Liver (tissue), 9 donors: ENCODE data around the gene ARHGAP6. TPM values are rescaled to one million over a fixed set of nuclear protein-coding genes. Genes with fewer than 3 reads are reported as not detected.

Source experiments
- DNase-seq: peaks from one replicate; pipeline ENCODE4 v3.0.0-alpha.2; 2017; ENCODE audit warnings: low spot score
- H3K27ac ChIP-seq, 2 donors: one replicate each; pipeline ENCODE4 v1.7.0; 2013; ENCODE audit warnings: inconsistent platforms in 2 of 2, low read length in 2 of 2, control low read depth in 1 of 2, low read depth in 1 of 2, mild to moderate bottlenecking in 1 of 2
- H3K27me3 ChIP-seq, 4 donors: one replicate each; pipeline versions ENCODE4 v1.6.1 to v1.7.0; 2013; ENCODE audit warnings: low read length in 3 of 4, inconsistent platforms in 1 of 4, mild to moderate bottlenecking in 1 of 4, moderate library complexity in 1 of 4; ENCODE audit not compliant: control insufficient read depth in 4 of 4, insufficient read depth in 4 of 4
- H3K36me3 ChIP-seq, 4 donors: one replicate each; pipeline versions ENCODE4 v1.6.1 to v1.7.0; 2013; ENCODE audit warnings: low read length in 3 of 4, mild to moderate bottlenecking in 3 of 4, low read depth in 1 of 4, moderate library complexity in 1 of 4; ENCODE audit not compliant: control insufficient read depth in 4 of 4, insufficient read depth in 3 of 4
- H3K4me1 ChIP-seq, 4 donors: one replicate each; pipeline versions ENCODE4 v1.6.1 to v1.7.0; 2013; ENCODE audit warnings: low read length in 3 of 4, mild to moderate bottlenecking in 3 of 4, moderate library complexity in 1 of 4; ENCODE audit not compliant: control insufficient read depth in 4 of 4, insufficient read depth in 4 of 4
- H3K4me3 ChIP-seq, 3 donors: one replicate each; pipeline versions ENCODE4 v1.6.1 to v1.7.0; 2013; ENCODE audit warnings: low read length in 3 of 3, control low read depth in 1 of 3, low read depth in 1 of 3, mild to moderate bottlenecking in 1 of 3
- H3K9ac ChIP-seq, 2 donors: one replicate each; pipeline ENCODE4 v1.7.0; 2013; ENCODE audit warnings: low read length in 2 of 2, mild to moderate bottlenecking in 2 of 2, moderate library complexity in 2 of 2, control low read depth in 1 of 2, low read depth in 1 of 2
- H3K9me3 ChIP-seq, 4 donors: one replicate each; pipeline versions ENCODE4 v1.6.1 to v1.7.0; 2013; ENCODE audit warnings: low read length in 3 of 4; ENCODE audit not compliant: control insufficient read depth in 4 of 4
- FOXA1 ChIP-seq: IDR thresholded peaks from 2 replicates; pipeline ENCODE4 v1.6.1; 2016; ENCODE audit warnings: antibody characterized with exemption
- GABPA ChIP-seq, 2 donors: IDR thresholded peaks in 1 of 2; conservative IDR thresholded peaks in 1 of 2; 2 replicates each; pipeline ENCODE4 v1.6.1; 2016; ENCODE audit warnings: antibody characterized with exemption in 2 of 2, mild to moderate bottlenecking in 1 of 2, moderate library complexity in 1 of 2
- HNF4A ChIP-seq, 2 donors: conservative IDR thresholded peaks; 2 replicates each; pipeline ENCODE4 v1.6.1; 2016; ENCODE audit warnings: antibody characterized with exemption in 2 of 2, mild to moderate bottlenecking in 2 of 2
- HNF4G ChIP-seq: IDR thresholded peaks from 2 replicates; pipeline ENCODE4 v1.6.1; 2016; ENCODE audit warnings: antibody characterized with exemption
- JUND ChIP-seq, 2 donors: IDR thresholded peaks; 2 replicates each; pipeline ENCODE4 v1.6.1; 2016; ENCODE audit warnings: antibody characterized with exemption in 2 of 2
- RAD21 ChIP-seq, 2 donors: IDR thresholded peaks; 2 replicates each; pipeline ENCODE4 v1.6.1; 2016; ENCODE audit warnings: antibody characterized with exemption in 2 of 2, mild to moderate bottlenecking in 2 of 2
- RXRA ChIP-seq, 2 donors: IDR thresholded peaks; 2 replicates each; pipeline ENCODE4 v1.6.1; 2017 to 2018; ENCODE audit warnings: antibody characterized with exemption in 2 of 2, mild to moderate bottlenecking in 1 of 2
- SP1 ChIP-seq: IDR thresholded peaks from 2 replicates; pipeline ENCODE4 v1.6.1; 2018; ENCODE audit warnings: antibody characterized with exemption, mild to moderate bottlenecking
- TAF1 ChIP-seq: conservative IDR thresholded peaks from 2 replicates; pipeline ENCODE4 v1.6.1; 2016; ENCODE audit warnings: antibody characterized with exemption, mild to moderate bottlenecking
- YY1 ChIP-seq: IDR thresholded peaks from 2 replicates; pipeline ENCODE4 v1.6.1; 2016; ENCODE audit warnings: antibody characterized with exemption, mild to moderate bottlenecking
- WGBS: extraction: QIAGEN DNeasy Blood & Tissue Kit; methylation state at CpG from one replicate; pipeline ENCODE4 v1.1.7; 2013; 5-methylcytosine and 5-hydroxymethylcytosine counted together
- polyA plus RNA-seq, 2 donors: library from polyadenylated mRNA; stranded (reverse) in 1 of 2; unstranded in 1 of 2; fragments of 200-250 nt in 1 of 2; fragments of >200 nt in 1 of 2; fragmentation: Nextera tagmentation in 1 of 2; extraction: Ambion mirVana in 1 of 2; gene quantifications; one replicate each; pipeline versions ENCODE4 v1.2.1 to v1.2.3, GENCODE V29; 2013 to 2015
- total RNA-seq, 2 donors: library from RNA; depleted of rRNA; stranded (reverse); fragments of >200 nt; gene quantifications; one replicate each; pipeline ENCODE4 v1.2.3, GENCODE V29; 2014
- TF ChIP-seq, protein P1 (sequence below): IDR thresholded peaks from 2 replicates; pipeline ENCODE4 v1.6.1; 2016; ENCODE audit warnings: antibody characterized with exemption
- TF ChIP-seq, protein P2 (sequence below): fragments of 150-350 bp; IDR thresholded peaks from 2 replicates; pipeline ENCODE4 v1.5.1; 2017; ENCODE audit warnings: improper control_type of control experiment, low read depth, low read length; ENCODE audit not compliant: missing input control
- TF ChIP-seq, protein P3 (sequence below): IDR thresholded peaks from 2 replicates; pipeline ENCODE4 v1.6.1; 2016; ENCODE audit warnings: antibody characterized with exemption
- TF ChIP-seq, protein P4 (sequence below): IDR thresholded peaks from 2 replicates; pipeline ENCODE4 v1.6.1; 2016; ENCODE audit warnings: antibody characterized with exemption, mild to moderate bottlenecking
- donor health status: healthy.
- donor health status: healthy.
- donor health status: healthy.
- donor health status: healthy.
- donor health status: healthy.

The ARHGAP6 gene
- total and polyA plus RNA-seq, 4 donors: 0.10 to 2.2 (median 0.65) TPM

DNA sequence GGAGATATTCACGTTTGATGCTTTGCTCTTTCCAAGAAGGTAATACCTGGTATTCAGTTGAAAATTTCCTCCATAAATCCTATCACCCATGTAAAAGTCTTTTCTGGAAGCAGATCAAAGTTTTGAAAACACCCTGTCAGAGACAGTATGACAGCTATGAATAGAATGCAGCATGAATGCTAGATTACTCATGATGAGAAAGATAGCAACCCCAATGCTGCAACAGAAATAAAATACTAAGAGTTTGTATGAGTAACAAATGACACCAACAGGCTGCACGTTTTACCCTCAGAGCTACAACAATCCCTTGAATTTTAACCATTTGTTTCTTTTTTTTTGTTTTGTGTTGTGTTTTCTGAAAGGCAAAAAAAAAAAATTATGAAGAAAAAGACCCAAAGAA is 108.6 kb downstream of the ARHGAP6 start:
- Histone ChIP-seq H3K27me3 (no peaks in the 10 kb centered on the region), H3K9ac (no peak overlapping the region), H3K36me3 (no peaks in the 10 kb centered on the region), H3K27ac (no peak overlapping the region), H3K4me1 (no peaks in the 10 kb centered on the region), H3K9me3 (no peaks in the 10 kb centered on the region), H3K4me3 (no peak overlapping the region)
- no peak for TF ChIP-seq TAF1
- TF ChIP-seq, protein P1, sequence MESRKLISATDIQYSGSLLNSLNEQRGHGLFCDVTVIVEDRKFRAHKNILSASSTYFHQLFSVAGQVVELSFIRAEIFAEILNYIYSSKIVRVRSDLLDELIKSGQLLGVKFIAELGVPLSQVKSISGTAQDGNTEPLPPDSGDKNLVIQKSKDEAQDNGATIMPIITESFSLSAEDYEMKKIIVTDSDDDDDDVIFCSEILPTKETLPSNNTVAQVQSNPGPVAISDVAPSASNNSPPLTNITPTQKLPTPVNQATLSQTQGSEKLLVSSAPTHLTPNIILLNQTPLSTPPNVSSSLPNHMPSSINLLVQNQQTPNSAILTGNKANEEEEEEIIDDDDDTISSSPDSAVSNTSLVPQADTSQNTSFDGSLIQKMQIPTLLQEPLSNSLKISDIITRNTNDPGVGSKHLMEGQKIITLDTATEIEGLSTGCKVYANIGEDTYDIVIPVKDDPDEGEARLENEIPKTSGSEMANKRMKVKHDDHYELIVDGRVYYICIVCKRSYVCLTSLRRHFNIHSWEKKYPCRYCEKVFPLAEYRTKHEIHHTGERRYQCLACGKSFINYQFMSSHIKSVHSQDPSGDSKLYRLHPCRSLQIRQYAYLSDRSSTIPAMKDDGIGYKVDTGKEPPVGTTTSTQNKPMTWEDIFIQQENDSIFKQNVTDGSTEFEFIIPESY: no peak
- WGBS: 49% methylated on average over 2 of the region's 2 CpGs
- no peak for DNase-seq

DNA sequence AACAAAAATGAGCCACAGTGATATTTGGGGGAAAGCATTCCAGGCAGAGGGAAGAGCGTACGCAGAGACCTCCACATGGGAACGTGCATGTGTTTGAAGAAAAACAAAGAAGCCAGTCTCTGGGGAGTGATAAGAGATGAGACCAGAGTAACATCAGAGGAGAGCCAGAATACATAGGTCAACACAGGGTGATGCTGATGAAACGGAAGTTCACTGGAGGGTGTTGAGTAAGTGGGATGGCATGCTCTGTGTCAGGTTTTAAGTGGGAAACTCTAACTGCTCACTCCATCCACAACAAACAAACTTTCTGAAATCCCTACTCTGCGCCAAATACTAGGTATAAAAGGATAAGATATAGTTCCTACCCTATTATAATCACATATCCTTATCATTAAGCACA is 110.0 kb downstream of the ARHGAP6 start:
- no peaks in the 10 kb centered on the region for H3K9me3 ChIP-seq
- no peak overlapping the region for H3K9ac ChIP-seq
- no peak overlapping the region for H3K27ac ChIP-seq
- TF ChIP-seq TAF1: no peak
- TF ChIP-seq, protein P2, sequence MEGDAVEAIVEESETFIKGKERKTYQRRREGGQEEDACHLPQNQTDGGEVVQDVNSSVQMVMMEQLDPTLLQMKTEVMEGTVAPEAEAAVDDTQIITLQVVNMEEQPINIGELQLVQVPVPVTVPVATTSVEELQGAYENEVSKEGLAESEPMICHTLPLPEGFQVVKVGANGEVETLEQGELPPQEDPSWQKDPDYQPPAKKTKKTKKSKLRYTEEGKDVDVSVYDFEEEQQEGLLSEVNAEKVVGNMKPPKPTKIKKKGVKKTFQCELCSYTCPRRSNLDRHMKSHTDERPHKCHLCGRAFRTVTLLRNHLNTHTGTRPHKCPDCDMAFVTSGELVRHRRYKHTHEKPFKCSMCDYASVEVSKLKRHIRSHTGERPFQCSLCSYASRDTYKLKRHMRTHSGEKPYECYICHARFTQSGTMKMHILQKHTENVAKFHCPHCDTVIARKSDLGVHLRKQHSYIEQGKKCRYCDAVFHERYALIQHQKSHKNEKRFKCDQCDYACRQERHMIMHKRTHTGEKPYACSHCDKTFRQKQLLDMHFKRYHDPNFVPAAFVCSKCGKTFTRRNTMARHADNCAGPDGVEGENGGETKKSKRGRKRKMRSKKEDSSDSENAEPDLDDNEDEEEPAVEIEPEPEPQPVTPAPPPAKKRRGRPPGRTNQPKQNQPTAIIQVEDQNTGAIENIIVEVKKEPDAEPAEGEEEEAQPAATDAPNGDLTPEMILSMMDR: no peak
- TF ChIP-seq RAD21 (IDR thresholded peaks at IDR 0.05): no peak
- no peak for TF ChIP-seq HNF4A (conservative IDR thresholded peaks at IDR 0.05)
- TF ChIP-seq, protein P3, sequence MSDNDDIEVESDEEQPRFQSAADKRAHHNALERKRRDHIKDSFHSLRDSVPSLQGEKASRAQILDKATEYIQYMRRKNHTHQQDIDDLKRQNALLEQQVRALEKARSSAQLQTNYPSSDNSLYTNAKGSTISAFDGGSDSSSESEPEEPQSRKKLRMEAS: no peak
- TF ChIP-seq YY1: no peak
- no peak for TF ChIP-seq SP1
- TF ChIP-seq HNF4G: no peak
- TF ChIP-seq GABPA (IDR thresholded peaks at IDR 0.05 in 1 of 2, conservative IDR thresholded peaks at IDR 0.05 in 1 of 2): no peak
- no peak for TF ChIP-seq JUND (IDR thresholded peaks at IDR 0.05)
- no peaks in the 10 kb centered on the region for H3K36me3 ChIP-seq
- no peaks in the 10 kb centered on the region for H3K27me3 ChIP-seq
- DNase-seq: no peak
- H3K4me3 ChIP-seq: no peak overlapping the region
- 62% methylated on average over 5 of the region's 5 CpGs for WGBS
- no peaks in the 10 kb centered on the region for H3K4me1 ChIP-seq

DNA sequence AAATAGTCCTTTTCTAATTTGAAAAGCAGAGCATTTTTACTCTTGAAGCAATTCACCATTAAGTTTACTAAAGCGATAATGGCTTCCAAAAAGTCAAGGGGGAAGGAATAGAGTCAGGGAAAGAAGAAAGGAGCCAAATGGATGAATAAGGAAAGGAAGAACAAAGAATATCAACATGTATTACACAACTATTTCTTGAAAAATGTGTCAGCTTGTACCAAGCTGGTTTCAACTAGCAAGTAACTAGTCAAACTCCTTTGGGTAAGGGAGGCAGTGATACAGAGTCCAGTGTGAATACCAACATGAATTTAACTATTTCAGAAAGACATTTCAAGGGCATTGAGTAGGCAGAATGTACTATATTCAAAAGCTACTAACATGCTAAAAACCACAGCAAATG is 112.1 kb downstream of the ARHGAP6 start:
- Histone ChIP-seq H3K9me3 (no peaks in the 10 kb centered on the region), H3K4me1 (no peaks in the 10 kb centered on the region), H3K9ac (no peak overlapping the region), H3K27me3 (no peaks in the 10 kb centered on the region), H3K4me3 (no peak overlapping the region), H3K27ac (no peak overlapping the region), H3K36me3 (no peaks in the 10 kb centered on the region)
- no peak for DNase-seq
- WGBS: 93% methylated on average over 1 of the region's 1 CpG
- TF ChIP-seq HNF4A (conservative IDR thresholded peaks at IDR 0.05) (no peak), RXRA (IDR thresholded peaks at IDR 0.05) (no peak), FOXA1 (no peak), TAF1 (no peak)
- TF ChIP-seq, protein P4, sequence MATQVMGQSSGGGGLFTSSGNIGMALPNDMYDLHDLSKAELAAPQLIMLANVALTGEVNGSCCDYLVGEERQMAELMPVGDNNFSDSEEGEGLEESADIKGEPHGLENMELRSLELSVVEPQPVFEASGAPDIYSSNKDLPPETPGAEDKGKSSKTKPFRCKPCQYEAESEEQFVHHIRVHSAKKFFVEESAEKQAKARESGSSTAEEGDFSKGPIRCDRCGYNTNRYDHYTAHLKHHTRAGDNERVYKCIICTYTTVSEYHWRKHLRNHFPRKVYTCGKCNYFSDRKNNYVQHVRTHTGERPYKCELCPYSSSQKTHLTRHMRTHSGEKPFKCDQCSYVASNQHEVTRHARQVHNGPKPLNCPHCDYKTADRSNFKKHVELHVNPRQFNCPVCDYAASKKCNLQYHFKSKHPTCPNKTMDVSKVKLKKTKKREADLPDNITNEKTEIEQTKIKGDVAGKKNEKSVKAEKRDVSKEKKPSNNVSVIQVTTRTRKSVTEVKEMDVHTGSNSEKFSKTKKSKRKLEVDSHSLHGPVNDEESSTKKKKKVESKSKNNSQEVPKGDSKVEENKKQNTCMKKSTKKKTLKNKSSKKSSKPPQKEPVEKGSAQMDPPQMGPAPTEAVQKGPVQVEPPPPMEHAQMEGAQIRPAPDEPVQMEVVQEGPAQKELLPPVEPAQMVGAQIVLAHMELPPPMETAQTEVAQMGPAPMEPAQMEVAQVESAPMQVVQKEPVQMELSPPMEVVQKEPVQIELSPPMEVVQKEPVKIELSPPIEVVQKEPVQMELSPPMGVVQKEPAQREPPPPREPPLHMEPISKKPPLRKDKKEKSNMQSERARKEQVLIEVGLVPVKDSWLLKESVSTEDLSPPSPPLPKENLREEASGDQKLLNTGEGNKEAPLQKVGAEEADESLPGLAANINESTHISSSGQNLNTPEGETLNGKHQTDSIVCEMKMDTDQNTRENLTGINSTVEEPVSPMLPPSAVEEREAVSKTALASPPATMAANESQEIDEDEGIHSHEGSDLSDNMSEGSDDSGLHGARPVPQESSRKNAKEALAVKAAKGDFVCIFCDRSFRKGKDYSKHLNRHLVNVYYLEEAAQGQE: no peak
